MM.1S (cell line): ENCODE measurements around the gene PLGRKT.

ENCODE experiments used
- DNase-seq: peaks from one replicate; pipeline ENCODE4 v3.0.0-alpha.2; 2015
- H2AFZ ChIP-seq: fragments of 300-600 bp; sonication (generic); 2 replicates; pipeline ENCODE4 v1.6.0; 2016; ENCODE audit warnings: antibody characterized with exemption, low read length
- H3F3A ChIP-seq: fragments of 300-600 bp; sonication (generic); 2 replicates; pipeline ENCODE4 v1.6.1; 2016; ENCODE audit warnings: mild to moderate bottlenecking, antibody characterized with exemption, low read length, moderate library complexity, mixed read lengths; ENCODE audit not compliant: insufficient read depth
- H3K27ac ChIP-seq: fragments of 300-600 bp; sonication (generic); 2 replicates; pipeline ENCODE4 v1.5.1; 2016; ENCODE audit warnings: mild to moderate bottlenecking, low read length
- H3K27me3 ChIP-seq: fragments of 300-600 bp; sonication (generic); replicated peaks from 2 replicates; pipeline ENCODE4 v1.6.0; 2016; ENCODE audit warnings: low read length; ENCODE audit not compliant: insufficient read depth
- H3K36me3 ChIP-seq: fragments of 300-600 bp; sonication (generic); replicated peaks from 2 replicates; pipeline ENCODE4 v1.6.1; 2016; ENCODE audit warnings: mild to moderate bottlenecking, low read length, mixed read lengths; ENCODE audit not compliant: insufficient read depth
- H3K4me1 ChIP-seq: fragments of 300-600 bp; sonication (generic); 2 replicates; pipeline ENCODE4 v1.6.1; 2016; ENCODE audit warnings: low read length, mixed read lengths
- H3K4me2 ChIP-seq: fragments of 300-600 bp; sonication (generic); 2 replicates; pipeline ENCODE4 v1.6.0; 2016; ENCODE audit warnings: low read depth, low read length
- H3K4me3 ChIP-seq: fragments of 300-600 bp; sonication (generic); 2 replicates; pipeline ENCODE4 v1.5.1; 2016; ENCODE audit warnings: low read length, mixed read lengths
- H3K79me2 ChIP-seq: fragments of 300-600 bp; sonication (generic); 2 replicates; pipeline ENCODE4 v1.6.1; 2016; ENCODE audit warnings: mixed run types, low read length, mixed read lengths
- H3K9ac ChIP-seq: fragments of 300-600 bp; sonication (generic); 2 replicates; pipeline ENCODE4 v1.6.1; 2016; ENCODE audit warnings: low read length, mixed read lengths
- H3K9me2 ChIP-seq: fragments of 300-600 bp; sonication (generic); replicated peaks from 2 replicates; pipeline ENCODE4 v1.6.1; 2016; ENCODE audit warnings: mild to moderate bottlenecking, low read length, mixed read lengths; ENCODE audit not compliant: insufficient read depth
- H3K9me3 ChIP-seq: fragments of 300-600 bp; sonication (generic); replicated peaks from 2 replicates; pipeline ENCODE4 v1.6.1; 2016; ENCODE audit warnings: mild to moderate bottlenecking, low read length, mixed read lengths; ENCODE audit not compliant: insufficient read depth
- H4K20me1 ChIP-seq: fragments of 300-600 bp; sonication (generic); 2 replicates; pipeline ENCODE4 v1.6.1; 2016; ENCODE audit warnings: mild to moderate bottlenecking, low read length, moderate library complexity, mixed read lengths; ENCODE audit not compliant: insufficient read depth
- CTCF ChIP-seq: fragments of 300-600 bp; sonication (generic); IDR thresholded peaks from 2 replicates; pipeline ENCODE4 v1.5.1; 2016; ENCODE audit warnings: antibody characterized with exemption, low read length, mixed read lengths
- EZH2 ChIP-seq: fragments of 300-600 bp; sonication (generic); optimal IDR thresholded peaks from 2 replicates; pipeline ENCODE3; 2017; ENCODE audit warnings: low read depth, mild to moderate bottlenecking, antibody characterized with exemption, low read length, mixed read lengths
- EZH2phosphoT487 ChIP-seq: fragments of 300-600 bp; sonication (generic); IDR thresholded peaks from 2 replicates; pipeline ENCODE4 v1.6.1; 2018; ENCODE audit warnings: antibody characterized with exemption, low read length

PLGRKT gene

DNA sequence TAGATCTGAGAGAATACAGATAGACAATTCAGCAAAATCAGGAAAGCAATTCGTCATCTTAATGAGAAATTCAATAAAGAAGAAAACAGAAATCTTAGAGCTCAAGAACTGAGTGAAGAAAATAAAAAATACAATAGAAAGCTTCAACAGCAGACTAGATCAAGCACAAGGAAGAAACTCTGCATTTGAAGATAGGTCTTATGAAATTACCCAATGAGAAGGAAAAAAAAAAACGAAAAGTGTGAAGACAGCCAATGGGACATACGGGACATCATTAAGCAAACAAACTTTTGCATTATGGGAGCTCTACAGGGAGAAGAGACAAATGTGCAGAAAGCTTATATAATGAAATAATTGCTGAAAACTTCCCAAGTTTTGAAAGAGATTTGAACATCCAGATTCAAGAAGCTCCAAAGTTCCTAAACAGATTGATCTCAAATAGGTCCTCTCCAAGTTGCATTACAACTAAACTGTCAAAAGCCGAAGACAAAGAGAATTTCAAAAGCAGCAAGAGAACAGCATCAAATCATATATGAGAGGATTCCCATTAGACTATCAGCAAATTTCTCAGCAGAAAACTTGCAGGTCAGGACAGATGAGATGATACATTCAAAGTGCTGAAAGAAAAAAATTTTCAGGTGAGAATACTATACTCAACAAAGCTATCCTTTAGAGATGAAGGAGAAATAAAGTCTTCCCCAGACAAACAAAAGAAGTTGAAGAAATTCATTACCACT, 122.4 kb downstream of the PLGRKT start:
- no peak overlapping the region for H3K9ac ChIP-seq
- no peak overlapping the region for H3K27ac ChIP-seq
- H3K4me3 ChIP-seq: no peak overlapping the region
- no peaks in the 10 kb centered on the region for H4K20me1 ChIP-seq
- no peaks in the 10 kb centered on the region for H3K79me2 ChIP-seq
- H3F3A ChIP-seq: no peaks in the 10 kb centered on the region
- no peaks in the 10 kb centered on the region for H3K9me3 ChIP-seq
- H3K9me2 ChIP-seq: no peaks in the 10 kb centered on the region
- no peaks in the 10 kb centered on the region for H3K36me3 ChIP-seq
- TF ChIP-seq EZH2phosphoT487 (no peak), CTCF (no peak), EZH2 (no peak)
- H3K27me3 ChIP-seq: no peaks in the 10 kb centered on the region
- H3K4me1 ChIP-seq: peaks cover 6% of the 10 kb centered on the region
- DNase-seq: no peak
- H3K4me2 ChIP-seq: no peak overlapping the region
- no peak overlapping the region for H2AFZ ChIP-seq

- Histone ChIP-seq H3K4me2 (no peak overlapping the region), H3K9ac (no peak overlapping the region), H3K9me2 (no peaks in the 10 kb centered on the region), H3K4me3 (no peak overlapping the region), H2AFZ (no peak overlapping the region), H3K79me2 (no peaks in the 10 kb centered on the region), H3K36me3 (no peaks in the 10 kb centered on the region), H3K27ac (no peak overlapping the region), H4K20me1 (no peaks in the 10 kb centered on the region), H3K9me3 (no peaks in the 10 kb centered on the region), H3K27me3 (no peaks in the 10 kb centered on the region), H3K4me1 (peaks cover 6% of the 10 kb centered on the region), H3F3A (no peaks in the 10 kb centered on the region)
- DNase-seq: no peak
- TF ChIP-seq EZH2 (no peak), EZH2phosphoT487 (no peak), CTCF (no peak)
Observed at GRCh38 chr9:5310851-5311250, 126.9 kb downstream of the PLGRKT start.
